HEK293 (cell line): ENCODE results near the gene FOXN3.

Source experiments
- CTCF ChIA-PET: fragments of 350-600 bp; formaldehyde crosslinking; extraction: SDS; loops from one replicate; lab custom pipeline; 2021; ENCODE audit warnings: antibody characterized with exemption; lab: Yijun Ruan, JAX
- POLR2A ChIA-PET: fragments of 300-600 bp; formaldehyde crosslinking; extraction: SDS; loops from one replicate; lab custom pipeline; 2020; ENCODE audit warnings: antibody characterized with exemption, inconsistent platforms; lab: Yijun Ruan, JAX
- H3K27ac ChIP-seq: fragments of 200-500 bp; sonication (Bioruptor generic); 2 replicates; pipeline ENCODE4 v1.5.1; 2014; ENCODE audit warnings: low read depth, low read length, control low read depth, inconsistent platforms; ENCODE audit errors: extremely low read depth
- H3K36me3 ChIP-seq, 2 experiments: fragments of 200-500 bp in 1 of 2; sonication (Bioruptor generic) in 1 of 2; 1 replicate in 1 of 2; 2 replicates in 1 of 2; pipeline ENCODE4 v1.5.1; 2014 to 2017; ENCODE audit warnings: inconsistent platforms in 2 of 2, low read length in 2 of 2; ENCODE audit not compliant: control insufficient read depth in 2 of 2, insufficient read depth in 1 of 2
- H3K4me1 ChIP-seq: fragments of 200-500 bp; sonication (Bioruptor generic); 2 replicates; pipeline ENCODE4 v1.5.1; 2014; ENCODE audit warnings: mild to moderate bottlenecking, low read length, inconsistent platforms; ENCODE audit not compliant: control insufficient read depth, insufficient read depth
- H3K4me3 ChIP-seq: 2 replicates; pipeline ENCODE4 v1.5.1; 2011; ENCODE audit warnings: low read depth, mild to moderate bottlenecking, control low read depth, low read length, moderate library complexity
- H3K9me3 ChIP-seq: fragments of 200-500 bp; sonication (Bioruptor generic); 2 replicates; pipeline ENCODE4 v1.5.1; 2014; ENCODE audit warnings: low read depth, low read length, inconsistent platforms; ENCODE audit not compliant: control insufficient read depth, insufficient read depth
- EGR2 ChIP-seq: fragments of 450-650 bp; formaldehyde crosslinking; IDR thresholded peaks from 2 replicates; pipeline ENCODE4 v1.5.1; 2016; ENCODE audit warnings: low read depth, missing biosample characterization, missing genetic modification characterization
- GFI1B ChIP-seq: fragments of 450-650 bp; formaldehyde crosslinking; IDR thresholded peaks from 2 replicates; pipeline ENCODE4 v1.5.1; 2016; ENCODE audit warnings: missing biosample characterization, missing genetic modification characterization
- GLI2 ChIP-seq: fragments of 450-650 bp; formaldehyde crosslinking; IDR thresholded peaks from 2 replicates; pipeline ENCODE4; 2017; ENCODE audit warnings: missing biosample characterization, missing genetic modification characterization, low read depth, borderline replicate concordance
- HOXC10 ChIP-seq: sonication (generic); formaldehyde crosslinking; IDR thresholded peaks from 2 replicates; pipeline ENCODE4 v1.8.1; 2023; ENCODE audit warnings: mild to moderate bottlenecking, missing genetic modification reagents
- KLF10 ChIP-seq: fragments of 450-650 bp; IDR thresholded peaks from 2 replicates; pipeline ENCODE4 v1.5.1; 2018; ENCODE audit warnings: missing biosample characterization, mild to moderate bottlenecking, missing genetic modification characterization
- KLF8 ChIP-seq: fragments of 450-650 bp; formaldehyde crosslinking; IDR thresholded peaks from 2 replicates; pipeline ENCODE4 v1.5.1; 2016; ENCODE audit warnings: missing biosample characterization, missing genetic modification characterization
- OSR2 ChIP-seq: fragments of 450-650 bp; formaldehyde crosslinking; IDR thresholded peaks from 2 replicates; pipeline ENCODE4 v1.5.1; 2016; ENCODE audit warnings: missing biosample characterization, missing genetic modification characterization
- SCRT1 ChIP-seq: fragments of 450-650 bp; formaldehyde crosslinking; IDR thresholded peaks from 2 replicates; pipeline ENCODE4 v1.5.1; 2016; ENCODE audit warnings: missing biosample characterization, missing genetic modification characterization, borderline replicate concordance
- SCRT2 ChIP-seq: fragments of 450-650 bp; formaldehyde crosslinking; IDR thresholded peaks from 2 replicates; pipeline ENCODE4 v1.5.1; 2016; ENCODE audit warnings: missing biosample characterization, missing genetic modification characterization
- SETDB1 ChIP-seq: IDR thresholded peaks from one replicate; pipeline ENCODE4 v1.6.1; 2017; ENCODE audit warnings: mild to moderate bottlenecking, low read length, moderate library complexity, mixed read lengths; ENCODE audit not compliant: insufficient read length
- ZBTB26 ChIP-seq: fragments of 450-650 bp; formaldehyde crosslinking; optimal IDR thresholded peaks from 2 replicates; pipeline ENCODE3; 2016; ENCODE audit warnings: missing biosample characterization, mild to moderate bottlenecking, missing genetic modification characterization
- ZBTB44 ChIP-seq: fragments of 450-650 bp; IDR thresholded peaks from 2 replicates; pipeline ENCODE4 v1.5.1; 2018; ENCODE audit warnings: missing biosample characterization, mild to moderate bottlenecking, missing genetic modification characterization
- ZBTB49 ChIP-seq: fragments of 450-650 bp; formaldehyde crosslinking; IDR thresholded peaks from 2 replicates; pipeline ENCODE4 v1.5.1; 2016; ENCODE audit warnings: missing biosample characterization, missing genetic modification characterization, low read depth
- ZFP3 ChIP-seq: fragments of 450-650 bp; formaldehyde crosslinking; IDR thresholded peaks from 2 replicates; pipeline ENCODE4 v1.5.1; 2016; ENCODE audit warnings: low read depth, missing biosample characterization, missing genetic modification characterization
- ZNF133 ChIP-seq: fragments of 450-650 bp; formaldehyde crosslinking; IDR thresholded peaks from 2 replicates; pipeline ENCODE4 v1.5.1; 2016; ENCODE audit warnings: missing biosample characterization, missing genetic modification characterization
- ZNF140 ChIP-seq: fragments of 450-650 bp; formaldehyde crosslinking; IDR thresholded peaks from 2 replicates; pipeline ENCODE4 v1.5.1; 2016; ENCODE audit warnings: missing biosample characterization, missing genetic modification characterization
- ZNF16 ChIP-seq: fragments of 450-650 bp; formaldehyde crosslinking; IDR thresholded peaks from 2 replicates; pipeline ENCODE4 v1.5.1; 2016; ENCODE audit warnings: low read depth, missing biosample characterization, missing genetic modification characterization
- ZNF214 ChIP-seq: fragments of 450-650 bp; formaldehyde crosslinking; IDR thresholded peaks from 2 replicates; pipeline ENCODE4 v1.5.1; 2017; ENCODE audit warnings: missing biosample characterization, mild to moderate bottlenecking, missing genetic modification characterization, borderline replicate concordance
- ZNF292 ChIP-seq: fragments of 450-650 bp; formaldehyde crosslinking; IDR thresholded peaks from 2 replicates; pipeline ENCODE4 v1.5.1; 2016; ENCODE audit warnings: low read depth, missing biosample characterization, missing genetic modification characterization, borderline replicate concordance
- ZNF302 ChIP-seq: fragments of 450-650 bp; formaldehyde crosslinking; IDR thresholded peaks from 2 replicates; pipeline ENCODE4 v1.5.1; 2016; ENCODE audit warnings: missing biosample characterization, missing genetic modification characterization, low read depth
- ZNF433 ChIP-seq: fragments of 450-650 bp; formaldehyde crosslinking; IDR thresholded peaks from 2 replicates; pipeline ENCODE4 v1.5.1; 2016; ENCODE audit warnings: missing biosample characterization, missing genetic modification characterization, low read depth
- ZNF529 ChIP-seq: fragments of 450-650 bp; formaldehyde crosslinking; IDR thresholded peaks from 2 replicates; pipeline ENCODE4 v1.5.1; 2017; ENCODE audit warnings: missing genetic modification characterization, missing biosample characterization; ENCODE audit not compliant: insufficient replicate concordance
- ZNF530 ChIP-seq: fragments of 450-650 bp; formaldehyde crosslinking; IDR thresholded peaks from 2 replicates; pipeline ENCODE4 v1.5.1; 2016; ENCODE audit warnings: low read depth, missing biosample characterization, missing genetic modification characterization
- ZNF600 ChIP-seq: fragments of 450-650 bp; formaldehyde crosslinking; IDR thresholded peaks from 2 replicates; pipeline ENCODE4 v1.5.1; 2016; ENCODE audit warnings: missing biosample characterization, missing genetic modification characterization
- ZNF610 ChIP-seq: fragments of 450-650 bp; formaldehyde crosslinking; IDR thresholded peaks from 2 replicates; pipeline ENCODE4 v1.5.1; 2016; ENCODE audit warnings: missing biosample characterization, missing genetic modification characterization, borderline replicate concordance
- ZNF654 ChIP-seq: fragments of 450-650 bp; formaldehyde crosslinking; IDR thresholded peaks from 2 replicates; pipeline ENCODE4 v1.5.1; 2016; ENCODE audit warnings: low read depth, missing biosample characterization, missing genetic modification characterization
- ZXDB ChIP-seq: fragments of 450-650 bp; formaldehyde crosslinking; IDR thresholded peaks from 2 replicates; pipeline ENCODE4 v1.5.1; 2016; ENCODE audit warnings: missing biosample characterization, missing genetic modification characterization
- TF ChIP-seq, protein P1 (sequence below): fragments of 450-650 bp; formaldehyde crosslinking; IDR thresholded peaks from 2 replicates; pipeline ENCODE4 v1.5.1; 2016; ENCODE audit warnings: missing biosample characterization, missing genetic modification characterization
- TF ChIP-seq, protein P2 (sequence below): fragments of 450-650 bp; formaldehyde crosslinking; IDR thresholded peaks from 2 replicates; pipeline ENCODE4 v1.5.1; 2017; ENCODE audit warnings: missing biosample characterization, missing genetic modification characterization

Gene FOXN3

DNA sequence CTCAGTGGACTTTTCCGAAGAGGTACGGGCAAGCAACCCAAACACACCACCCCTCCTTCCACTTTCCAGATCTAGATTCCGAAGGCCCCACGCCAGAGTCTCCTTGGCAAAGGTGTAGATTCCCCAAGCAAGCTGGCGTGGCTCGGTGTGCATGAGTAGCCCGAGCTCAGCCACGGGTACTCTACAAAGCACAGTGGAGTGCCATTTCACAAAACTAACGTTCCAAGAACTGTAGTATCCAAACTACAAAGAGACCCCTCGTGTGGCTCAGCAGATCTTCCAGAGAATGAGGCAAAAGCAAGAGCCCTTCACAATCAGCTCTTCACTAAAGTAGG lies 72.1 kb downstream of the FOXN3 start:
- CTCF ChIA-PET = no interaction called here
- POLR2A ChIA-PET = no interaction called here

GRCh38 chr14:89343356-89343755 lies 73.7 kb downstream of the FOXN3 start:
- ChIA-PET POLR2A (interaction anchor here (0.6 kb wide), 2 partner anchors 63 to 255 kb away, joined by 3 read pairs; no protein-coding TSS in a partner anchor), CTCF (interaction anchor here (0.7 kb wide), 1 partner anchor 166 kb away, joined by 3 read pairs; no protein-coding TSS in a partner anchor)
- H3K4me1 ChIP-seq = peaks cover 23% of the 10 kb centered on the region
- H3K9me3 ChIP-seq = no peaks in the 10 kb centered on the region
- no peak overlapping the region for H3K27ac ChIP-seq
- peaks cover 0 to 9% of the 10 kb centered on the region in 2 experiments; a peak in 1 of 3 replicates for H3K36me3 ChIP-seq
- no peak overlapping the region for H3K4me3 ChIP-seq
- TF ChIP-seq GFI1B = no peak
- TF ChIP-seq ZNF302 = no peak
- TF ChIP-seq ZNF140 (tag by site-specific recombination) = no peak
- TF ChIP-seq ZBTB44 (tag by site-specific recombination) = no peak
- no peak for TF ChIP-seq KLF10 (tag by site-specific recombination)
- TF ChIP-seq SCRT2 (tag by site-specific recombination) = no peak
- no peak for TF ChIP-seq ZNF610 (tag by site-specific recombination)
- no peak for TF ChIP-seq ZNF214
- no peak for TF ChIP-seq ZNF529 (tag by site-specific recombination)
- TF ChIP-seq ZNF654 (tag by site-specific recombination) = no peak
- TF ChIP-seq ZNF292 (tag by site-specific recombination) = no peak
- no peak for TF ChIP-seq OSR2

More for the DNA sequence above, 72.1 kb downstream of the FOXN3 start:
- Histone ChIP-seq H3K4me3 (no peak overlapping the region), H3K27ac (no peak overlapping the region), H3K9me3 (no peaks in the 10 kb centered on the region), H3K36me3 (peaks cover 0 to 18% of the 10 kb centered on the region in 2 experiments; a peak in 1 of 3 replicates), H3K4me1 (peaks cover 20% of the 10 kb centered on the region)
- TF ChIP-seq EGR2 (tag by site-specific recombination) (no peak), ZBTB26 (tag by site-specific recombination) (no peak), ZNF530 (tag by site-specific recombination) (no peak), ZNF433 (tag by site-specific recombination) (no peak), SCRT1 (tag by site-specific recombination) (no peak), SETDB1 (no peak), ZXDB (tag by site-specific recombination) (no peak), ZNF133 (no peak), ZFP3 (tag by site-specific recombination) (no peak), KLF8 (no peak), ZNF140 (tag by site-specific recombination) (no peak), GLI2 (no peak), ZBTB49 (no peak), ZNF16 (tag by site-specific recombination) (no peak), ZNF600 (no peak), HOXC10 (CRISPR knock-in tag) (no peak)
- TF ChIP-seq, protein P1, sequence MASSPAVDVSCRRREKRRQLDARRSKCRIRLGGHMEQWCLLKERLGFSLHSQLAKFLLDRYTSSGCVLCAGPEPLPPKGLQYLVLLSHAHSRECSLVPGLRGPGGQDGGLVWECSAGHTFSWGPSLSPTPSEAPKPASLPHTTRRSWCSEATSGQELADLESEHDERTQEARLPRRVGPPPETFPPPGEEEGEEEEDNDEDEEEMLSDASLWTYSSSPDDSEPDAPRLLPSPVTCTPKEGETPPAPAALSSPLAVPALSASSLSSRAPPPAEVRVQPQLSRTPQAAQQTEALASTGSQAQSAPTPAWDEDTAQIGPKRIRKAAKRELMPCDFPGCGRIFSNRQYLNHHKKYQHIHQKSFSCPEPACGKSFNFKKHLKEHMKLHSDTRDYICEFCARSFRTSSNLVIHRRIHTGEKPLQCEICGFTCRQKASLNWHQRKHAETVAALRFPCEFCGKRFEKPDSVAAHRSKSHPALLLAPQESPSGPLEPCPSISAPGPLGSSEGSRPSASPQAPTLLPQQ = no peak
- TF ChIP-seq, protein P2, sequence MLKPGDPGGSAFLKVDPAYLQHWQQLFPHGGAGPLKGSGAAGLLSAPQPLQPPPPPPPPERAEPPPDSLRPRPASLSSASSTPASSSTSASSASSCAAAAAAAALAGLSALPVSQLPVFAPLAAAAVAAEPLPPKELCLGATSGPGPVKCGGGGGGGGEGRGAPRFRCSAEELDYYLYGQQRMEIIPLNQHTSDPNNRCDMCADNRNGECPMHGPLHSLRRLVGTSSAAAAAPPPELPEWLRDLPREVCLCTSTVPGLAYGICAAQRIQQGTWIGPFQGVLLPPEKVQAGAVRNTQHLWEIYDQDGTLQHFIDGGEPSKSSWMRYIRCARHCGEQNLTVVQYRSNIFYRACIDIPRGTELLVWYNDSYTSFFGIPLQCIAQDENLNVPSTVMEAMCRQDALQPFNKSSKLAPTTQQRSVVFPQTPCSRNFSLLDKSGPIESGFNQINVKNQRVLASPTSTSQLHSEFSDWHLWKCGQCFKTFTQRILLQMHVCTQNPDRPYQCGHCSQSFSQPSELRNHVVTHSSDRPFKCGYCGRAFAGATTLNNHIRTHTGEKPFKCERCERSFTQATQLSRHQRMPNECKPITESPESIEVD (tag by site-specific recombination) = no peak
